GM19238 (cell line): Measurements from ENCODE around the gene ACCS.

Experiments used
- DNase-seq: peaks from one replicate; pipeline ENCODE4 v3.0.0; 2011; ENCODE audit warnings: low spot score; ENCODE audit not compliant: insufficient read length

The ACCS gene

GRCh38 chr11:44036811-44037657 is 29.0 kb upstream of the ACCS start:
- DNase-seq: peak; percentile 10

- no peak for DNase-seq
Observed at GRCh38 chr11:44037658-44037998, 28.4 kb upstream of the ACCS start.

- DNase-seq: no peak
Observed at GRCh38 chr11:44043157-44043556, 22.9 kb upstream of the ACCS start.

- no peak for DNase-seq
Observed at GRCh38 chr11:44046182-44046581, 19.9 kb upstream of the ACCS start.

- DNase-seq: no peak
Observed at GRCh38 chr11:44047298-44047697, 18.8 kb upstream of the ACCS start.

- no peak for DNase-seq
Observed at GRCh38 chr11:44047931-44048431, 18.1 kb upstream of the ACCS start, which contains the start of gene ACCSL. ACCSL (plus strand) TSS chr11:44047981; CDS start chr11:44048037, 56 bp downstream.

- no peak for DNase-seq
Observed at GRCh38 chr11:44049832-44050231, 16.2 kb upstream of the ACCS start.

GRCh38 chr11:44051171-44051570 is 14.9 kb upstream of the ACCS start:
- DNase-seq: no peak

GRCh38 chr11:44057340-44057739 is 8.7 kb upstream of the ACCS start:
- no peak for DNase-seq

- DNase-seq: no peak
Observed at GRCh38 chr11:44058275-44058674, 7.8 kb upstream of the ACCS start.

- no peak for DNase-seq
Observed at GRCh38 chr11:44065161-44065661, 859 bp upstream of the ACCS start.

- no peak for DNase-seq
Observed at GRCh38 chr11:44066732-44067141, 667 bp downstream of the ACCS start.

- no peak for DNase-seq
Observed at GRCh38 chr11:44067266-44067665, 1.2 kb downstream of the ACCS start.

- DNase-seq: no peak
Observed at GRCh38 chr11:44068180-44068579, 2.1 kb downstream of the ACCS start.

GRCh38 chr11:44071157-44071556 is 5.1 kb downstream of the ACCS start:
- DNase-seq: no peak

- no peak for DNase-seq
Observed at GRCh38 chr11:44072757-44073658, 6.9 kb downstream of the ACCS start.

- no peak for DNase-seq
Observed at GRCh38 chr11:44078794-44079193, 12.7 kb downstream of the ACCS start.

GRCh38 chr11:44079376-44079775 is 13.3 kb downstream of the ACCS start:
- no peak for DNase-seq

GRCh38 chr11:44080951-44081350 is 14.9 kb downstream of the ACCS start:
- no peak for DNase-seq

GRCh38 chr11:44082645-44083044 is 16.6 kb downstream of the ACCS start:
- no peak for DNase-seq

GRCh38 chr11:44083433-44083832 is 17.4 kb downstream of the ACCS start:
- no peak for DNase-seq

GRCh38 chr11:44083906-44084305 is 17.8 kb downstream of the ACCS start:
- DNase-seq: no peak
